Astrocyte (in vitro differentiated cells and primary cell): ENCODE measurements around the gene TEX53. TPM values are rescaled to one million over a fixed set of nuclear protein-coding genes. Genes with fewer than 3 reads are reported as not detected.

Source experiments
- DNase-seq: peaks from one replicate; pipeline ENCODE4 v3.0.0-alpha.2; 2010; ENCODE audit warnings: low read depth
- FAIRE-seq: peaks from 2 replicates; lab custom pipeline; 2011; peaks lifted over from hg19 to GRCh38; lab: Jason Lieb, UNC
- H2AFZ ChIP-seq: 2 replicates; pipeline ENCODE4 v1.6.0; 2012; ENCODE audit warnings: low read depth, low read length, inconsistent platforms
- H3K27ac ChIP-seq: 2 replicates; pipeline ENCODE4 v1.5.1; 2011; ENCODE audit warnings: low read depth, low read length, inconsistent platforms
- H3K27me3 ChIP-seq: 2 replicates; pipeline ENCODE4 v1.6.0; 2011; ENCODE audit warnings: low read length, inconsistent platforms; ENCODE audit not compliant: insufficient read depth
- H3K36me3 ChIP-seq: 2 replicates; pipeline ENCODE4 v1.5.1; 2011; ENCODE audit warnings: low read length, inconsistent platforms; ENCODE audit not compliant: insufficient read depth
- H3K4me1 ChIP-seq: 2 replicates; pipeline ENCODE4 v1.5.1; 2011; ENCODE audit warnings: low read length, inconsistent platforms; ENCODE audit not compliant: insufficient read depth
- H3K4me2 ChIP-seq: 2 replicates; pipeline ENCODE4 v1.6.0; 2012; ENCODE audit warnings: low read length, inconsistent platforms
- H3K4me3 ChIP-seq: 2 replicates; pipeline ENCODE4 v1.5.1; 2011; ENCODE audit warnings: low read depth, mild to moderate bottlenecking, low read length, inconsistent platforms; ENCODE audit not compliant: insufficient read depth
- H3K79me2 ChIP-seq: 2 replicates; pipeline ENCODE4 v1.6.0; 2012; ENCODE audit warnings: mild to moderate bottlenecking, low read length, inconsistent platforms; ENCODE audit not compliant: insufficient read depth
- H3K9ac ChIP-seq: 2 replicates; pipeline ENCODE4 v1.6.0; 2012; ENCODE audit warnings: mild to moderate bottlenecking, low read length, inconsistent platforms
- H3K9me3 ChIP-seq: 2 replicates; pipeline ENCODE4 v1.5.1; 2012; ENCODE audit warnings: low read depth, mild to moderate bottlenecking, low read length, inconsistent platforms; ENCODE audit not compliant: insufficient read depth
- H4K20me1 ChIP-seq: 2 replicates; pipeline ENCODE4 v1.6.0; 2012; ENCODE audit warnings: low read length, inconsistent platforms; ENCODE audit not compliant: insufficient read depth
- H3K27ac Mint-ChIP-seq: one replicate; pipeline ENCODE4 v1.8.0; 2021; ENCODE audit warnings: mild to moderate bottlenecking, mixed read lengths; ENCODE audit not compliant: unreplicated experiment
- H3K27me3 Mint-ChIP-seq: one replicate; pipeline ENCODE4 v1.8.0; 2021; ENCODE audit warnings: low read depth, mixed read lengths; ENCODE audit not compliant: unreplicated experiment
- H3K36me3 Mint-ChIP-seq: one replicate; pipeline ENCODE4 v1.8.0; 2021; ENCODE audit warnings: low read depth, mixed read lengths; ENCODE audit not compliant: unreplicated experiment
- H3K4me1 Mint-ChIP-seq: one replicate; pipeline ENCODE4 v1.8.0; 2021; ENCODE audit warnings: low read depth, mixed read lengths; ENCODE audit not compliant: unreplicated experiment
- H3K4me3 Mint-ChIP-seq: one replicate; pipeline ENCODE4 v1.8.0; 2021; ENCODE audit warnings: mild to moderate bottlenecking, moderate library complexity, mixed read lengths; ENCODE audit not compliant: unreplicated experiment
- H3K9me3 Mint-ChIP-seq: one replicate; pipeline ENCODE4 v1.8.0; 2021; ENCODE audit warnings: mild to moderate bottlenecking, mixed read lengths; ENCODE audit not compliant: unreplicated experiment
- EZH2 ChIP-seq: IDR thresholded peaks from 2 replicates; pipeline ENCODE4 v1.6.1; 2012; ENCODE audit warnings: mild to moderate bottlenecking, low read length, inconsistent platforms; ENCODE audit not compliant: insufficient read depth
- total RNA-seq: library from RNA; stranded (reverse); gene quantifications from 2 replicates; pipeline ENCODE4 v1.2.1, GENCODE V29; 2021
- TF ChIP-seq, protein P1 (sequence below): IDR thresholded peaks from 2 replicates; pipeline ENCODE4 v1.5.1; 2011; ENCODE audit warnings: low read depth, mild to moderate bottlenecking, inconsistent platforms, low read length, moderate library complexity; ENCODE audit not compliant: insufficient read depth

The TEX53 gene
- total RNA-seq, 1 donor from 2014 or later: not detected

DNA sequence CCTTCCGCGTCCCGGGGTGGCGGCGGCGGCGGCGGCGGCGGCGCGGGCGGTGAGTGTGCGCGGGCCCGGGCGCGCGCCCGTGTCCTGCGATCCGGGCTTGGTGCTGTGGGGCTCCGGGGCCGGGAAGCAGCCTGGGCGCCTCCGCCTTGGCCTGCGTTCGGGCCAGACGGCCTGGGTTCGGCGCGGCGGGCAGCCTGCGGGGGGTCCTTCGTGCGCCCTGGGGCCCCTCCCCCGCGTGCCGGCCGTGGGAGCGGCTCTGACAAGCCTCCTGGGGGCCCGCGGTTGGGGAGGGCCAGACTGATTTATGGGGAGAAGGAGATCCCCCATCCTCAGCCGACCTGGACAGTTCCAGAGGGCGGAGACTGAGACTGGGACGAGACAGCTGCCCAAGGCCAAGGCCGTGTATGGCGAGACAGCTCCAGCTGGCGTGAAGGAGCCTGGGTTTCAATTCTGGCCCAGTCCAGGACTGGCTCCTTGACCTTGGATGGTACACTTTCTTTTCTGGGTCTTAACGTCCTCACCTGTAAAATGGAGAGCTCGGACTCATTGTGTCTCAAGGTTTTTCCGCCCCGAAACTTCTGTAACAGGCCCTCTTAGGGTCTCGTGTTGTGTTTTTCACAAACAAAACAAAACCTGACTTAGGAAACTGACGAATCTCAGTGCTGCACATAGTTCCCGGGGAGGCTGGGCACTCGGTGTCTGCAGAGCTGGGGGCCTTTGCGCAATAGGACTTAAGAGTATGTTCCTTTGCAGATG is 45.9 kb downstream of the TEX53 start:
- peak overlapping the region; percentile 78 for H3K9ac ChIP-seq
- DNase-seq (peak; percentile 55), FAIRE-seq (no peak)
- no peaks in the 10 kb centered on the region for H3K36me3 ChIP-seq
- H3K4me1 ChIP-seq: peaks cover 8% of the 10 kb centered on the region
- no peaks in the 10 kb centered on the region for H3K9me3 ChIP-seq
- peaks cover 5% of the 10 kb centered on the region for H4K20me1 ChIP-seq
- peak overlapping the region; percentile 64 for H3K27ac ChIP-seq
- Mint-ChIP-seq H3K27me3 (no peaks in the 10 kb centered on the region), H3K27ac (peak overlapping the region; percentile 47), H3K9me3 (no peaks in the 10 kb centered on the region), H3K4me3 (peak overlapping the region; percentile 82), H3K4me1 (peaks cover 22% of the 10 kb centered on the region), H3K36me3 (peaks cover 8% of the 10 kb centered on the region)
- peaks cover 6% of the 10 kb centered on the region for H3K79me2 ChIP-seq
- H3K27me3 ChIP-seq: no peaks in the 10 kb centered on the region
- peak overlapping the region; percentile 90 for H2AFZ ChIP-seq
- H3K4me3 ChIP-seq: peak overlapping the region; percentile 64
- TF ChIP-seq, protein P1, sequence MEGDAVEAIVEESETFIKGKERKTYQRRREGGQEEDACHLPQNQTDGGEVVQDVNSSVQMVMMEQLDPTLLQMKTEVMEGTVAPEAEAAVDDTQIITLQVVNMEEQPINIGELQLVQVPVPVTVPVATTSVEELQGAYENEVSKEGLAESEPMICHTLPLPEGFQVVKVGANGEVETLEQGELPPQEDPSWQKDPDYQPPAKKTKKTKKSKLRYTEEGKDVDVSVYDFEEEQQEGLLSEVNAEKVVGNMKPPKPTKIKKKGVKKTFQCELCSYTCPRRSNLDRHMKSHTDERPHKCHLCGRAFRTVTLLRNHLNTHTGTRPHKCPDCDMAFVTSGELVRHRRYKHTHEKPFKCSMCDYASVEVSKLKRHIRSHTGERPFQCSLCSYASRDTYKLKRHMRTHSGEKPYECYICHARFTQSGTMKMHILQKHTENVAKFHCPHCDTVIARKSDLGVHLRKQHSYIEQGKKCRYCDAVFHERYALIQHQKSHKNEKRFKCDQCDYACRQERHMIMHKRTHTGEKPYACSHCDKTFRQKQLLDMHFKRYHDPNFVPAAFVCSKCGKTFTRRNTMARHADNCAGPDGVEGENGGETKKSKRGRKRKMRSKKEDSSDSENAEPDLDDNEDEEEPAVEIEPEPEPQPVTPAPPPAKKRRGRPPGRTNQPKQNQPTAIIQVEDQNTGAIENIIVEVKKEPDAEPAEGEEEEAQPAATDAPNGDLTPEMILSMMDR: no peak
- TF ChIP-seq EZH2: no peak
- H3K4me2 ChIP-seq: peak overlapping the region; percentile 87

DNA sequence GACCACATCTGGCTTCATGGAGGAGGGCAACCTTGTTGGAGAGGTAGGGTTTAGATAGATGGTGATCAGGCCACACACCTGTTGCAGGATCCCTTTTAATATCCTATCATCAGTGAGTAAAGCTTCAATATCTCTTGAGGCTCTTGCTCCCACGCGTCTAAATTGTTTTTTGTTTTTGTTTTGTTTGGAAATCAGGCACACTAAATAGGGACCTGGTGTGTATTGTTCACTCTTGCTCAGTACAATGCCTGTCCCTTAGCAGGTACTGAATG is 49.1 kb downstream of the TEX53 start:
- H3K4me1 Mint-ChIP-seq: peaks cover 29% of the 10 kb centered on the region
- no peak overlapping the region for H3K27ac ChIP-seq
- peaks cover 5% of the 10 kb centered on the region for H3K36me3 Mint-ChIP-seq
- H3K36me3 ChIP-seq: peaks cover 2% of the 10 kb centered on the region
- no peaks in the 10 kb centered on the region for H3K27me3 ChIP-seq
- H2AFZ ChIP-seq: no peak overlapping the region
- no peak overlapping the region for H3K9ac ChIP-seq
- no peak overlapping the region for H3K4me3 ChIP-seq
- H3K9me3 ChIP-seq: no peaks in the 10 kb centered on the region
- no peak overlapping the region for H3K4me3 Mint-ChIP-seq
- H4K20me1 ChIP-seq: peaks cover 3% of the 10 kb centered on the region
- TF ChIP-seq, protein P1: no peak
- TF ChIP-seq EZH2: no peak
- no peaks in the 10 kb centered on the region for H3K9me3 Mint-ChIP-seq
- H3K79me2 ChIP-seq: no peaks in the 10 kb centered on the region
- DNase-seq (no peak), FAIRE-seq (no peak)
- H3K27me3 Mint-ChIP-seq: no peaks in the 10 kb centered on the region
- peaks cover 11% of the 10 kb centered on the region for H3K4me1 ChIP-seq
- H3K4me2 ChIP-seq: no peak overlapping the region
- H3K27ac Mint-ChIP-seq: no peak overlapping the region
